ENCODE data around the gene SLC51B. TPM values are rescaled to one million over a fixed set of nuclear protein-coding genes. Genes with fewer than 3 reads are reported as not detected.

Gene SLC51B
- total RNA-seq, 2 experiments from 2014 or later = not detected

- Mint-ChIP-seq H3K4me1 (peaks cover 23% of the 10 kb centered on the region), H3K27me3 (peaks cover 7% of the 10 kb centered on the region), H3K36me3 (no peaks in the 10 kb centered on the region), H3K9me3 (no peaks in the 10 kb centered on the region), H3K4me3 (no peak overlapping the region), H3K27ac (no peak overlapping the region)
- ATAC-seq (ENCODE audit: low read depth) (no peak), DNase-seq (no peak)
- POLR2A ChIA-PET = interaction anchor here (0.9 kb wide), 1 partner anchor 235 kb away, joined by 3 read pairs; the partner anchor contains the start of gene PARP16
Measured at GRCh38 chr15:65051266-65051665, 6.1 kb downstream of the SLC51B start.

- no peaks in the 10 kb centered on the region for H3K36me3 Mint-ChIP-seq
- ATAC-seq (ENCODE audit: low read depth) = no peak
Measured at GRCh38 chr15:65052956-65053355, 7.8 kb downstream of the SLC51B start.

GRCh38 chr15:65054333-65055200 is 9.4 kb downstream of the SLC51B start:
- ATAC-seq (ENCODE audit: low read depth) (peak; percentile 40), DNase-seq (peak; percentile 75)
- POLR2A ChIA-PET = interaction anchor here (1.4 to 2.3 kb wide), 2 partner anchors 245 to 250 kb away, joined by 3 to 9 read pairs; partner anchors contain the start of gene RNU5B-1
- peaks cover 19% of the 10 kb centered on the region for H3K4me1 Mint-ChIP-seq
- H3K4me3 Mint-ChIP-seq = no peak overlapping the region
- no peaks in the 10 kb centered on the region for H3K36me3 Mint-ChIP-seq
- no peak overlapping the region for H3K27ac Mint-ChIP-seq
- peaks cover 8% of the 10 kb centered on the region for H3K27me3 Mint-ChIP-seq
- H3K9me3 Mint-ChIP-seq = no peaks in the 10 kb centered on the region

More at GRCh38 chr15:65052956-65053355, 7.8 kb downstream of the SLC51B start:
- Mint-ChIP-seq H3K27ac (no peak overlapping the region), H3K4me3 (no peak overlapping the region), H3K9me3 (no peaks in the 10 kb centered on the region), H3K4me1 (peaks cover 23% of the 10 kb centered on the region), H3K27me3 (peaks cover 10% of the 10 kb centered on the region)
- no peak for DNase-seq
- POLR2A ChIA-PET = interaction anchor here (0.7 to 1.7 kb wide), 3 partner anchors 209 to 321 kb away, joined by 3 to 6 read pairs (median 3); partner anchors contain the start of gene RNU5B-1

GRCh38 chr15:65055201-65055870 is 10.1 kb downstream of the SLC51B start:
- H3K36me3 Mint-ChIP-seq = no peaks in the 10 kb centered on the region
- peak overlapping the region; percentile 56 for H3K4me3 Mint-ChIP-seq
- ATAC-seq (ENCODE audit: low read depth) = peak; percentile 53
- H3K4me1 Mint-ChIP-seq = peaks cover 14% of the 10 kb centered on the region
- POLR2A ChIA-PET = interaction anchor here (1.4 to 2.3 kb wide), 2 partner anchors 245 to 250 kb away, joined by 3 to 9 read pairs; partner anchors contain the start of gene RNU5B-1
- peak; percentile 41 for DNase-seq
- peaks cover 8% of the 10 kb centered on the region for H3K27me3 Mint-ChIP-seq
- no peak overlapping the region for H3K27ac Mint-ChIP-seq
- H3K9me3 Mint-ChIP-seq = no peaks in the 10 kb centered on the region

- ATAC-seq (ENCODE audit: low read depth) (no peak), DNase-seq (no peak)
- no peak overlapping the region for H3K4me3 Mint-ChIP-seq
- POLR2A ChIA-PET = interaction anchor here (2.3 kb wide), 1 partner anchor 249 kb away, joined by 9 read pairs; the partner anchor contains the start of gene RNU5B-1
- H3K27ac Mint-ChIP-seq = no peak overlapping the region
- H3K36me3 Mint-ChIP-seq = no peaks in the 10 kb centered on the region
- peaks cover 8% of the 10 kb centered on the region for H3K27me3 Mint-ChIP-seq
- peaks cover 14% of the 10 kb centered on the region for H3K4me1 Mint-ChIP-seq
- no peaks in the 10 kb centered on the region for H3K9me3 Mint-ChIP-seq
Measured at GRCh38 chr15:65056106-65056505, 10.9 kb downstream of the SLC51B start.

GRCh38 chr15:65056868-65057548 is 11.8 kb downstream of the SLC51B start:
- POLR2A ChIA-PET = no interaction called here

GRCh38 chr15:65057549-65057940 is 12.4 kb downstream of the SLC51B start:
- ATAC-seq (ENCODE audit: low read depth) (no peak), DNase-seq (no peak)
- Mint-ChIP-seq H3K36me3 (no peaks in the 10 kb centered on the region), H3K4me3 (no peak overlapping the region), H3K9me3 (no peaks in the 10 kb centered on the region), H3K27me3 (peaks cover 8% of the 10 kb centered on the region), H3K4me1 (peaks cover 9% of the 10 kb centered on the region), H3K27ac (no peak overlapping the region)
- POLR2A ChIA-PET = no interaction called here

More at GRCh38 chr15:65056868-65057548, 11.8 kb downstream of the SLC51B start:
- H3K27me3 Mint-ChIP-seq = peaks cover 7% of the 10 kb centered on the region
- ATAC-seq (ENCODE audit: low read depth) = no peak
- DNase-seq = no peak
- H3K4me3 Mint-ChIP-seq = no peak overlapping the region
- no peaks in the 10 kb centered on the region for H3K9me3 Mint-ChIP-seq
- H3K36me3 Mint-ChIP-seq = no peaks in the 10 kb centered on the region
- H3K4me1 Mint-ChIP-seq = peaks cover 11% of the 10 kb centered on the region
- H3K27ac Mint-ChIP-seq = no peak overlapping the region

- no peak for DNase-seq
Measured at GRCh38 chr15:65058394-65059368, 13.5 kb downstream of the SLC51B start.

GRCh38 chr15:65059369-65059750 is 14.2 kb downstream of the SLC51B start:
- Mint-ChIP-seq H3K4me1 (peaks cover 7% of the 10 kb centered on the region), H3K27ac (no peak overlapping the region), H3K4me3 (no peak overlapping the region), H3K9me3 (no peaks in the 10 kb centered on the region), H3K27me3 (peaks cover 6% of the 10 kb centered on the region), H3K36me3 (no peaks in the 10 kb centered on the region)
- POLR2A ChIA-PET = interaction anchor here (1.1 kb wide), 1 partner anchor 9 kb away, joined by 3 read pairs; no protein-coding TSS in a partner anchor
- no peak for DNase-seq
- ATAC-seq (ENCODE audit: low read depth) = no peak

More at GRCh38 chr15:65058394-65059368, 13.5 kb downstream of the SLC51B start:
- H3K4me1 Mint-ChIP-seq = peaks cover 7% of the 10 kb centered on the region
- ATAC-seq (ENCODE audit: low read depth) = no peak
- H3K27ac Mint-ChIP-seq = no peak overlapping the region
- H3K36me3 Mint-ChIP-seq = no peaks in the 10 kb centered on the region
- POLR2A ChIA-PET = no interaction called here
- H3K4me3 Mint-ChIP-seq = no peak overlapping the region
- H3K9me3 Mint-ChIP-seq = no peaks in the 10 kb centered on the region
- H3K27me3 Mint-ChIP-seq = peaks cover 6% of the 10 kb centered on the region

- Mint-ChIP-seq H3K4me3 (no peak overlapping the region), H3K4me1 (peaks cover 7% of the 10 kb centered on the region), H3K9me3 (no peaks in the 10 kb centered on the region), H3K36me3 (no peaks in the 10 kb centered on the region), H3K27me3 (peaks cover 11% of the 10 kb centered on the region), H3K27ac (no peak overlapping the region)
- ATAC-seq (ENCODE audit: low read depth) = no peak
- DNase-seq = no peak
- POLR2A ChIA-PET = interaction anchor here (1.1 kb wide), 1 partner anchor 10 kb away, joined by 3 read pairs; no protein-coding TSS in a partner anchor
Measured at GRCh38 chr15:65059931-65060596, 14.9 kb downstream of the SLC51B start.

GRCh38 chr15:65060641-65061397 is 15.6 kb downstream of the SLC51B start:
- Mint-ChIP-seq H3K27ac (no peak overlapping the region), H3K9me3 (no peaks in the 10 kb centered on the region), H3K4me3 (no peak overlapping the region), H3K27me3 (peaks cover 19% of the 10 kb centered on the region), H3K4me1 (peaks cover 3% of the 10 kb centered on the region), H3K36me3 (no peaks in the 10 kb centered on the region)
- POLR2A ChIA-PET = no interaction called here
- ATAC-seq (ENCODE audit: low read depth) (no peak), DNase-seq (no peak)

Measured in activated naive CD8-positive, alpha-beta T cell treated with anti-CD3 and anti-CD28 coated beads, Interleukin-2, amount 10 ng/mL, durations not matched to agents 7 days and 5 days (primary cell).